ENCODE measurements around the gene SEMA3F.
"Not testable (repeated sequence)": the region's sequence is repeated elsewhere in the genome, so short reads cannot be mapped to it uniquely, and the experiment has no call there.

Gene SEMA3F

GRCh38 chr3:50212502-50212901, 57.4 kb downstream of the SEMA3F start:
- DNase-seq (ENCODE audit: low read depth): no peak

GRCh38 chr3:50212971-50213370, 57.8 kb downstream of the SEMA3F start:
- no peak for DNase-seq (ENCODE audit: low read depth)

GRCh38 chr3:50213373-50213772, 58.2 kb downstream of the SEMA3F start:
- no peak for DNase-seq (ENCODE audit: low read depth)

GRCh38 chr3:50214824-50215223, 59.7 kb downstream of the SEMA3F start:
- no peak for DNase-seq (ENCODE audit: low read depth)

GRCh38 chr3:50215529-50215928, 60.4 kb downstream of the SEMA3F start:
- DNase-seq (ENCODE audit: low read depth): no peak

GRCh38 chr3:50217681-50218080, 62.6 kb downstream of the SEMA3F start:
- DNase-seq (ENCODE audit: low read depth): no peak

GRCh38 chr3:50218448-50218847, 63.3 kb downstream of the SEMA3F start:
- DNase-seq (ENCODE audit: low read depth): no peak

GRCh38 chr3:50219285-50219684, 64.2 kb downstream of the SEMA3F start:
- no peak for DNase-seq (ENCODE audit: low read depth)

- no peak for DNase-seq (ENCODE audit: low read depth)
Observed at GRCh38 chr3:50220109-50220508, 65.0 kb downstream of the SEMA3F start.

GRCh38 chr3:50221051-50221410, 65.9 kb downstream of the SEMA3F start:
- DNase-seq (ENCODE audit: low read depth): no peak

- no peak for DNase-seq (ENCODE audit: low read depth)
Observed at GRCh38 chr3:50221411-50222168, 66.5 kb downstream of the SEMA3F start.

- no peak for DNase-seq (ENCODE audit: low read depth)
Observed at GRCh38 chr3:50222169-50222528, 67.0 kb downstream of the SEMA3F start.

- no peak for DNase-seq (ENCODE audit: low read depth)
Observed at GRCh38 chr3:50224639-50225038, 69.5 kb downstream of the SEMA3F start.

- DNase-seq (ENCODE audit: low read depth): no peak
Observed at GRCh38 chr3:50226888-50227389, 71.8 kb downstream of the SEMA3F start.

GRCh38 chr3:50227390-50228183, 72.5 kb downstream of the SEMA3F start:
- DNase-seq (ENCODE audit: low read depth): peak; percentile 80

GRCh38 chr3:50228184-50228763, 73.2 kb downstream of the SEMA3F start:
- DNase-seq (ENCODE audit: low read depth): not testable (repeated sequence)

GRCh38 chr3:50229490-50229889, 74.4 kb downstream of the SEMA3F start:
- DNase-seq (ENCODE audit: low read depth): no peak

GRCh38 chr3:50230104-50230793, 75.1 kb downstream of the SEMA3F start:
- DNase-seq (ENCODE audit: low read depth): no peak

GRCh38 chr3:50230794-50231125, 75.6 kb downstream of the SEMA3F start:
- no peak for DNase-seq (ENCODE audit: low read depth)

GRCh38 chr3:50231581-50231980, 76.5 kb downstream of the SEMA3F start:
- no peak for DNase-seq (ENCODE audit: low read depth)

- no peak for DNase-seq (ENCODE audit: low read depth)
Observed at GRCh38 chr3:50232303-50232702, 77.2 kb downstream of the SEMA3F start.

- DNase-seq (ENCODE audit: low read depth): no peak
Observed at GRCh38 chr3:50233176-50233575, 78.1 kb downstream of the SEMA3F start.

Data from stromal cell of bone marrow (primary cell).